HUES64 (cell line): Measurements from ENCODE around the gene KRT33A.
"Not testable (repeated sequence)": the region's sequence is repeated elsewhere in the genome, so short reads cannot be mapped to it uniquely, and the experiment has no call there.

ENCODE experiments used
- H3K27ac ChIP-seq: 2 replicates; pipeline ENCODE4 v1.7.0; 2013; ENCODE audit warnings: low read depth, low read length, inconsistent platforms
- H3K27me3 ChIP-seq: 2 replicates; pipeline ENCODE4 v1.6.1; 2013; ENCODE audit warnings: mild to moderate bottlenecking, low read length; ENCODE audit not compliant: insufficient read depth
- H3K36me3 ChIP-seq: 2 replicates; pipeline ENCODE4 v1.6.1; 2013; ENCODE audit warnings: mild to moderate bottlenecking, low read length; ENCODE audit not compliant: insufficient read depth
- H3K4me1 ChIP-seq: 2 replicates; pipeline ENCODE4 v1.6.1; 2013; ENCODE audit warnings: mild to moderate bottlenecking, low read length, moderate library complexity; ENCODE audit not compliant: insufficient read depth
- H3K4me3 ChIP-seq: 2 replicates; pipeline ENCODE4 v1.5.1; 2013; ENCODE audit warnings: mild to moderate bottlenecking, low read length, moderate library complexity
- H3K9ac ChIP-seq: 2 replicates; pipeline ENCODE4 v1.6.1; 2013; ENCODE audit warnings: mild to moderate bottlenecking, low read depth, low read length
- H3K9me3 ChIP-seq: 2 replicates; pipeline ENCODE4 v1.6.1; 2013; ENCODE audit warnings: low read depth, low read length; ENCODE audit not compliant: insufficient read depth
- WGBS: fragments of 150-250, 120-280 bp; methylation state at CpG from one replicate; pipeline ENCODE4 v1.1.7; 2013; ENCODE audit warnings: missing lambda C conversion rate; 5-methylcytosine and 5-hydroxymethylcytosine counted together

Gene KRT33A

GRCh38 chr17:41360296-41360995, 9.8 kb upstream of the KRT33A start:
- WGBS = 88% methylated on average over 5 of the region's 5 CpGs
- no peak overlapping the region for H3K9ac ChIP-seq
- H3K9me3 ChIP-seq = peaks cover 7% of the 10 kb centered on the region; the same call in 1 of the 2 replicates
- H3K4me3 ChIP-seq = no peak overlapping the region
- no peaks in the 10 kb centered on the region for H3K27me3 ChIP-seq
- H3K4me1 ChIP-seq = no peaks in the 10 kb centered on the region
- H3K27ac ChIP-seq = no peak overlapping the region
- no peaks in the 10 kb centered on the region for H3K36me3 ChIP-seq

- 84% methylated on average over 2 of the region's 4 CpGs for WGBS
- Histone ChIP-seq H3K27ac (no peak overlapping the region), H3K4me1 (no peaks in the 10 kb centered on the region), H3K36me3 (no peaks in the 10 kb centered on the region), H3K9ac (no peak overlapping the region), H3K4me3 (no peak overlapping the region), H3K9me3 (peaks cover 3% of the 10 kb centered on the region; the same call in 1 of the 2 replicates), H3K27me3 (no peaks in the 10 kb centered on the region; the same call in 1 of the 2 replicates)
These were observed 3.9 kb upstream of the KRT33A start for GRCh38 chr17:41354536-41354935.

- Histone ChIP-seq H3K27ac (no peak overlapping the region), H3K9ac (no peak overlapping the region), H3K9me3 (peaks cover 3% of the 10 kb centered on the region; the same call in 1 of the 2 replicates), H3K4me1 (no peaks in the 10 kb centered on the region), H3K27me3 (no peaks in the 10 kb centered on the region; the same call in 1 of the 2 replicates), H3K4me3 (no peak overlapping the region), H3K36me3 (no peaks in the 10 kb centered on the region)
- WGBS = 83% methylated on average over 7 of the region's 7 CpGs
These were observed 2.2 kb upstream of the KRT33A start for GRCh38 chr17:41352597-41353366.

GRCh38 chr17:41351177-41351576, 549 bp upstream of the KRT33A start:
- WGBS = 80% methylated on average over 1 of the region's 2 CpGs
- no peak overlapping the region for H3K4me3 ChIP-seq
- no peaks in the 10 kb centered on the region for H3K4me1 ChIP-seq
- no peaks in the 10 kb centered on the region; the same call in 1 of the 2 replicates for H3K27me3 ChIP-seq
- H3K27ac ChIP-seq = no peak overlapping the region
- H3K9me3 ChIP-seq = peaks cover 3% of the 10 kb centered on the region; the same call in 1 of the 2 replicates
- no peaks in the 10 kb centered on the region for H3K36me3 ChIP-seq
- no peak overlapping the region for H3K9ac ChIP-seq

GRCh38 chr17:41347869-41348760, 2.5 kb downstream of the KRT33A start:
- 91% methylated on average over 7 of the region's 7 CpGs for WGBS

GRCh38 chr17:41346421-41346820, 4.2 kb downstream of the KRT33A start:
- H3K4me3 ChIP-seq, H3K27me3 ChIP-seq, H3K4me1 ChIP-seq, H3K9ac ChIP-seq, H3K36me3 ChIP-seq, H3K9me3 ChIP-seq, H3K27ac ChIP-seq: not testable (repeated sequence)
- 95% methylated on average over 16 of the region's 16 CpGs for WGBS

More at GRCh38 chr17:41347869-41348760, 2.5 kb downstream of the KRT33A start:
- Histone ChIP-seq H3K4me3 (no peak overlapping the region), H3K9ac (no peak overlapping the region), H3K36me3 (no peaks in the 10 kb centered on the region), H3K27ac (no peak overlapping the region), H3K9me3 (no peaks in the 10 kb centered on the region), H3K27me3 (no peaks in the 10 kb centered on the region; the same call in 1 of the 2 replicates), H3K4me1 (no peaks in the 10 kb centered on the region)

GRCh38 chr17:41345992-41346391, 4.6 kb downstream of the KRT33A start:
- no peaks in the 10 kb centered on the region for H3K4me1 ChIP-seq
- no peaks in the 10 kb centered on the region for H3K36me3 ChIP-seq
- WGBS = 98% methylated on average over 3 of the region's 3 CpGs
- no peak overlapping the region for H3K4me3 ChIP-seq
- no peak overlapping the region for H3K27ac ChIP-seq
- H3K9me3 ChIP-seq = 0 out of 2 replicates have a peak, but pooled peaks cover 5% of the 10 kb centered on the region
- H3K27me3 ChIP-seq = no peaks in the 10 kb centered on the region
- no peak overlapping the region for H3K9ac ChIP-seq

- 0 out of 2 replicates have a peak, but pooled peaks cover 5% of the 10 kb centered on the region for H3K9me3 ChIP-seq
- no peaks in the 10 kb centered on the region for H3K36me3 ChIP-seq
- H3K27ac ChIP-seq = no peak overlapping the region
- no peak overlapping the region for H3K4me3 ChIP-seq
- no peaks in the 10 kb centered on the region for H3K4me1 ChIP-seq
- 90% methylated on average over 3 of the region's 3 CpGs for WGBS
- H3K9ac ChIP-seq = no peak overlapping the region
- no peaks in the 10 kb centered on the region for H3K27me3 ChIP-seq
These were observed 7.6 kb downstream of the KRT33A start for GRCh38 chr17:41343029-41343428.

GRCh38 chr17:41340934-41341861, 9.4 kb downstream of the KRT33A start:
- Histone ChIP-seq H3K9ac (no peak overlapping the region), H3K36me3 (no peaks in the 10 kb centered on the region), H3K4me1 (no peaks in the 10 kb centered on the region), H3K27me3 (no peaks in the 10 kb centered on the region), H3K27ac (no peak overlapping the region), H3K4me3 (no peak overlapping the region), H3K9me3 (0 out of 2 replicates have a peak, but pooled peaks cover 5% of the 10 kb centered on the region)
- WGBS = 89% methylated on average over 7 of the region's 7 CpGs

GRCh38 chr17:41340494-41340893, 10.1 kb downstream of the KRT33A start:
- Histone ChIP-seq H3K9ac (no peak overlapping the region), H3K4me1 (no peaks in the 10 kb centered on the region), H3K27me3 (no peaks in the 10 kb centered on the region), H3K36me3 (no peaks in the 10 kb centered on the region), H3K27ac (no peak overlapping the region), H3K9me3 (0 out of 2 replicates have a peak, but pooled peaks cover 5% of the 10 kb centered on the region), H3K4me3 (no peak overlapping the region)
- 90% methylated on average over 2 of the region's 3 CpGs for WGBS
